ENCODE results near the gene OR2D2.
"Not testable (repeated sequence)": the region's sequence is repeated elsewhere in the genome, so short reads cannot be mapped to it uniquely, and the experiment has no call there.

OR2D2 gene

GRCh38 chr11:6876914-6877313 lies 15.4 kb downstream of the OR2D2 start:
- DNase-seq = no peak

DNA sequence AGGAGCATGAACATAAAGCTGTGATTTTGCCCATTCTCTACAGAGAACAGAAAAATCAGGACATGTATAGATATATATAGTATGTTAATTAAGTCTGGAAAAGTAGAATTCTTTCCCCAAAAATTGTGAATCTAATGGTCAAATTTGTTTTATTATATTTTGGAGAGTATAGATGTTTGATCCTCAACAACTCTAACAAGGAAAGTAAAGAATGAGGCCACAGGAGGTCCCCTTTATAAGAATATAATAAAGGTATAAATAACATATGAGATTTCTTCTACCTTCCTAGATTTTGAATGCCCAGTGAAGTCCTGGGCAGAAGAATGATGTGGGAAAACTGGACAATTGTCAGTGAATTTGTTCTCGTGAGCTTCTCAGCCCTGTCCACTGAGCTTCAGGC lies 16.0 kb downstream of the OR2D2 start, which contains the start of gene OR10A4:
Gene OR10A4 (plus strand): TSS at position 301 of the 400 bp plus-strand sequence. CDS start 23 bp downstream, at position 324.
- DNase-seq = no peak

DNA sequence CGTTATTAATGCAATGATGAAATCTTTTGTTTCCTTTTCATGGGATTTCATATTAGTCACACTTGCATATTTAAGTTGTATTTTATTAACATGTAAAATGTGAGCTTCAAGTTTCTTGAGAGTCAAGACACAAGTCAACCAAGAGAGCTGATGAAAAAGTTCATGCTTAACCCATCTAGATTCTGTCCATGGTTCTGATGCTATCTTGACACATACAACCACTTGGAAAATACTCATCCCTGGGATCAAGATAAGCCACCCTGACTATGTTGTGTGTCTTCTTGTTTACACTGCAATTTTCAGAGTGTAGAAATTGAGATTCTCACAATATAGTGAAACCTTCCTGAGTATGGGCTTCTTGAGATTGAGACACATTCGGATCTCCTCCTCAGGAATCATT lies 16.5 kb downstream of the OR2D2 start:
- DNase-seq = no peak

GRCh38 chr11:6871278-6871677 lies 21.0 kb downstream of the OR2D2 start:
- DNase-seq = no peak

DNA sequence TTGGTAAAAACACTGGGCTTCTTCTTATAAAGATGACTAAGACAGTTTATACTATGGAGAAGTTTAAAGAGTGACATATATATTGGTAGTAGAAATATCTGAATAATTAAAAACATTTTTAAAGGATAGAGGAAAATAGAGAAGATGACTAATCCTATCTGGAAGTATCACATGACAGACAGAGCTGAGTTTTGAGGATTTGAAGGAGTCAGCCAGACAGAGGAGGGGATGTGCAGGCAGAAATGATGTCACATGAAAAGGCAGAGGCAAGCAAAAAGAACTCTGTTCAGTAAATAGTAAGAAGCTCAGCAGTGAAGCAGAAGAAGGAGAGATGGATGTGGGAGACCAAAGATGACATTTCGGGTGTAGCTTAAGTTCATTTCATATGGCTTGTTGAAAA lies 27.9 kb downstream of the OR2D2 start:
- no peak for DNase-seq

DNA sequence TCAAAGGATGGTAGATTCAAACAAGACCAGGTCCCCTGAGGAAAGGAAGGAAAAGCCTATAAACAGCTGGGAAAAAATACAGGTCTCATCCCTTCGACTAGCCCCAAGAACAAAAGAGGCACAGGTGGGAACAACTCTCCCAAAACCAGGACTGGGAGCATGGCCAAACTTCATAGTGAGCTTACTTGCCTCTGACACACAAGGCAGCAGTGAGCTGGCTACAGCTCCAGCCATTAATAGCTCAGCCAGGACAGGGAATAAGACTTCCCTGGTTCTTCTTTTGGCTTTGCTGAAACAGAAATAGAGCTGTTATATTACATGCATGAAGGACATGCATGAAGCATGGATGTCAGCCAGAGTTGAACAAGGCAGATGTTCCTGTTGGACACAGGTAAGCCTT lies 29.3 kb downstream of the OR2D2 start, which contains the start of gene OR10A2:
Gene OR10A2 (plus strand): TSS at position 97 of the 400 bp plus-strand sequence. CDS start 6,698 bp downstream, outside the sequence.
- DNase-seq = no peak

DNA sequence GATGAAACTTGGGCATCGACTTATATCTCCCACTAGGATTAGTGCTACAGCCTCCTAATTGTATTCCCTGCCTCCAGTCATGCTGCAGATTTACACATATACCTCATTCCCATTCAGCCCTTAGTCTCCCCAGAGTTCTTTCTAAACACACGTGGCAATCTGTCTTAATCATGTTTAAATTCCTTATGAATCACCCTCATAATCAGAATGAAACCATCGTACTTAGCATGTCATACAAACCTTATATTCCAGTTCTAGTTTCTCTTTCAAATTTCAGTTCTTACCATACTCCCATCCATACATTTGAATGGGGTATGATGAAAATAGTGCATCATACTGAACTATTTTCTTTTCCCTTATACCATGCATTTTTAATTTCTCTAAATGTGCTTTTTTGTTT lies 35.4 kb downstream of the OR2D2 start:
- no peak for DNase-seq

DNA sequence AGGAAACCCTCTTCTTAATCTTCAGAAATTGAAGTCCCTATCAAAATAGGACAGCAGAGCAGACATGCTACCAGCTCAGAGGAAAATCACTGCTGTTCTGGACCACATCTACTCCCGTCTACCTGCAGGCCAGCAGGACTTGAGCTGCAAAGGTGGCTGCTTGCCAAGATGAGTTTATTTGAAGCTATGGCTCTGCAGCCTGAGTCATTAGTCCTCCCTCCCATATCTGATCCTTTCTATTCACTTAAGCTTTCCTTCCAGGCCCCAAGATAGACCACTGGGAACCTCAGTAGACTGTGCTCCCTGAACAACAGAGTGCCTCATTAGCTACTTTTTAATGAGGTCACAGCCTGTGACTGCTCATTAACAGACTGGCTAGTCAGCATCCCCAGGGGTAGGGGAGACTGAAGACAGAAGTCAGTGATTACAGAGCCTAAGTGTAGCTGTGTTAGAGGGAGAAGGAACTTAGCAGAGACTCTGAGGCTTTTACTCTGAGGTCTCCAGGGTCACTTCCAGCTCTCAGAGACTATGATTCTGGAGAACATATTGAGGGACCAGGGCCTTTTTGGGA lies 36.2 kb downstream of the OR2D2 start:
- DNase-seq = no peak

DNA sequence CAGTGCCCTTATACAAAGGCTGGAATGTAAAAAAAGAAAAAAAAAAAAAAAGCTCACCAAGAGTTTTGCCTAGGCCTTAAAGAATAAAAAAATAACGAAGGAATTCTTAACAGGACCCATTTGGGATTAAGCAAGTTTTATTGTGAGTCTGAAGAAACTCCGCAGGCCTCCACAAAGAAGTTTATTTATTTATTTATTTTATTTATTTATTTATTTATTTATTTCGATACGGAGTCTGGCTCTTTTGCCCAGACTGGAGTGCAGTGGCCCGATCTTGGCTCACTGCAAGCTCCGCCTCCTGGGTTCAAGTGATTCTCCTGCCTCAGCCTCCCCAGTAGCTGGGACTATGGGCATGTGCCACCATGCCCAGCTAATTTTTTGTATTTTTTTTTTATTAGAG lies 37.5 kb downstream of the OR2D2 start:
- not testable (repeated sequence) for DNase-seq

DNA sequence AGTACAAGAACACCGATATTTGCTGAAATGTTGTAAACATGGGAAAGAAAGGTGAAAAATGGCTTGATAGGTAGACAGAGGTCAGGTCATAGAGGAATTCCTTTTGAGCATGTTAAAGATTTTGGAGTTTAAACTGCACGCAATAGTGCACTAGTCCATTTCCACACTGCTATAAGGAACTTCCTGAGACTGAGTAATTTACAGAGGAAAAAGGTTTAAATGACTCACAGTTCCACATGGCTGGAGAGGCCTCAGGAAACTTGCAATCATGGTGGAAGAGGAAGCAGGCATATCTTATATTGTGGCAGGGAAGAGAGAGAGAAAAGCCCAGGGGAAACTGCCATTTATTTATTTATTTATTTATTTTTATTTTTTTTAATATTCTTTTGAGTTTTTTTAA lies 41.8 kb downstream of the OR2D2 start:
- no peak for DNase-seq

GRCh38 chr11:6845383-6845782 lies 46.9 kb downstream of the OR2D2 start, which contains the start of gene OR10A5:
Gene OR10A5 (plus strand): TSS chr11:6845683. CDS start chr11:6845683, 0 bp downstream.
- no peak for DNase-seq

GRCh38 chr11:6844356-6844755 lies 47.9 kb downstream of the OR2D2 start:
- no peak for DNase-seq

- DNase-seq = no peak
Observed at GRCh38 chr11:6843670-6844069, 48.6 kb downstream of the OR2D2 start.

- no peak for DNase-seq
Observed at GRCh38 chr11:6841694-6842093, 50.6 kb downstream of the OR2D2 start.

Data from CD4-positive, alpha-beta T cell treated with Interleukin-4 for 4 hours (primary cell).